ENCODE measurements around the gene NRG3. TPM values are rescaled to one million over a fixed set of nuclear protein-coding genes. Genes with fewer than 3 reads are reported as not detected.

The NRG3 gene
- total RNA-seq, 1 donor from 2014 or later: 10.7 TPM

DNA sequence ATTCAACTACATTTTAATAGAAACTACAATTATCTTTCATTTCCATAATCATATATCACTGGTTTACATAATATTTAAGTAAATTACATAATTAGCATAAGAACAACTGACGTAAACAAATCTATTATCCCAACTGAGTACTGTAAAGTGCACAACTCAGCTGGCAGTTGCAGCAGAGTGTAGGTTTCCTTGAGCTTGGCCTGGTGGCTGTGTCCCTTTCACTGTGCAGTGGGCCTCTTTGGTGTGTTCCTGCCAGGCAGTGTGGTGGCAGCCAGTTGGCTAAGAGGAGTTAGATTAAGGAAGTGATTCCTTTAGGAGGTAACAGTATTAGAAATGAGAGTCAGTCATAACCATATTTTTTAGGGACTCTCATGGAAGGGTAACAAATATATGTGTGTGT lies 7.0 kb downstream of the NRG3 start:
- no peak for DNase-seq (ENCODE audit: low read depth in 2 of 2)

DNA sequence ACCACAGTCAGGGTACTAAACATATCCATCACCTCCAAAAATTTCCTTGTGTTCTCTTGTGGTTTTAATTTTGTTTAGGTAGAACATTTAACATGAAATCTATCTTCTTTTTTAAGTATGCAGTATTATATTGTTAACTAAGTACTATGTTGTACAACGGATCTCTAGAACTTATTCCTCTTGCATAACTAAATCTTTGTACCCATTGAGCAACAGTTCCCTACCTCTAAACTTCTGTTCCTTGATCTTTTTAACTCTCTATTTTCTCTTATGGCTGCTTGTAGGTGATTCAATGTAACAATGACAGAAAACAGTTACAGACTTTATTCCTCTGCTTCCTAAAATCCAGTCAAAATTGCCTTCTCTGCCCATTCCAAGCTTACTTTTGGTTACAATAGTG lies 9.9 kb downstream of the NRG3 start:
- no peak for DNase-seq (ENCODE audit: low read depth in 2 of 2)

GRCh38 chr10:81885491-81885890 lies 10.5 kb downstream of the NRG3 start:
- DNase-seq (ENCODE audit: low read depth in 2 of 2): no peak

- DNase-seq (ENCODE audit: low read depth in 2 of 2): no peak
These were observed 11.9 kb downstream of the NRG3 start for GRCh38 chr10:81886939-81887338.

DNA sequence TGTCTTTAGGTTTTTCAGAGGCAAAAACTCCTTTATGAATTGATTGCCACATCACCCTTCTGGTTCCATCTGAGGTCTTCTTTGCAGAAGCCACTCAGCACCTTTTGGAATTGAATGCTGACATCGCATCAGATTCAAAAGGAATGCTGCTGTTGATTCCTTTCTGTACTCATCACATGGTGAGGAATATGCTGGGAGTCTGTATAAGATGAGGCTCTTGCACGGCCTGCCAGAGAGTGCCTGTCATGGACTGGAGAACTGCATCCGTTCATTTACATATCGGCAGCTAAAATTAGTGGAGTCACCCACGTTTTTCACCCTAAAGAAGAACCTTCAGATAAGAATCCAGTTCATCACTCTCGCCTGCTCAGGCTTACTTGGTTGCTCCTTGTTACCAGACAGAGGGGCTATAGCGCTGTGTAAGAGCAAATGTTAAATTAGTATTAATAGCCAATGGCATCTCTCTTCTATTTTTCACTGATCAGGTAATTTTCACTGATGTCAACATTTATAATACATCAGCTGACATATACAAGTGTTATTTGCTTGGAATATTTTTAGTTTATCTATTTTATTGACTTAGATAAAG lies 14.3 kb downstream of the NRG3 start:
- no peak for DNase-seq (ENCODE audit: low read depth in 2 of 2)

- DNase-seq (ENCODE audit: low read depth in 2 of 2): no peak
These were observed 19.6 kb downstream of the NRG3 start for GRCh38 chr10:81894616-81895015.

DNA sequence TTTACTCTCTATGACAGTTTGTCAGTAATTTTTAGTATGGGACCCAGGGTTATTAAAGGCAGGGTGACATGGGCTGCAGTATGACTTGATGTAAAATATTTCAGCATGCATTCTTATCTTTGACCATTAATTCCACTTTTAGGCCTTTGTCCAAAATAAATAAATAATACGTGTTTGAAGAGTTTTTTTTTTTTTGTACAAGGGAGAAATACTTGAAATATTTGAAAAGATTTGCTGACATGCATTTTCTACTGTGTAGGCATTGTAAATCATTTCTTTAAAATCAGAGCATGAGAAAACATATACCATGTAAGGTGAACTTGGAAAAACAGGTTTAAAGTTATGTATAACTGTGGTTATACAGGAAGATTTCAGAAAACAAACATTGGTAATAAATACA lies 23.5 kb downstream of the NRG3 start:
- peak in 1 of 2 donors; percentile 52 for DNase-seq (ENCODE audit: low read depth in 2 of 2)

DNA sequence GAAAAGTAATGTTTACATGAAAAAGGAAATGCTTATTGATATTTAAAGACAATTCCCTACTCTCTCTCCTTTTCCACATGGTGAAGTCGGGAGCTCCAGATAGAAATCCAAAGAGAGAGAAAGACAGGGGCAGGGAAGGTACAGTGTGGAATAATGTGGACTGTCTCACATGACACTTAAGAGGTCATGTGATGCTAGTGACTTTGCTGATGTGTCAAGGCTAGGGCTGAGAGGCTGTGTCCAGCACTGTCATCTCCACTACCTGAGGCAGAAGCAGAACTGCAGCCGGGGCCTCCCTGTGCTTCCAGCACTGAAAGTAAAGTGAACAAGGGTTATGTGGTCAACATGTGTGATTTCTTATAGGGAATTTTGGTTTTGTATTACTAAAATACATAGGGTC lies 26.0 kb downstream of the NRG3 start:
- DNase-seq (ENCODE audit: low read depth in 2 of 2): no peak

GRCh38 chr10:81903472-81903871 lies 28.5 kb downstream of the NRG3 start:
- no peak for DNase-seq (ENCODE audit: low read depth in 2 of 2)

DNA sequence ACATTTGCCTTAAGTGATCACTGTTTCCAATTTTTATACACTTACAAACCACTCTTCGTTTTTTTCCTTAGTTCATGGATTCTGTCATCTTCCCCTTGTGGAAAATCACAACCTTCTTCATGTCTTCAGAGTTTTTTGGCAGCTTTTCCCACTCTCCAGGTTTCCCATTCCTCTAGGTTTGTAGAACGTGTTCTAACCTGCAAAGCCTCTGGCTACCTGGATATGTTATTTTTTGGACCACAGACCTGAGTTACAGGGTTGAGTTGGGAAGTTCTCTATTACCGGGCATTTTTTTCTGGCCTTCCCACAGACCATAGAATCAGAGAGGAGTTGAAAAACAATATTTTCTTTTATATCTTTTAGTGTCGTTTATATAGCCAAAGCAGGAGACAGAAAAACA lies 30.2 kb downstream of the NRG3 start:
- no peak for DNase-seq (ENCODE audit: low read depth in 2 of 2)

DNA sequence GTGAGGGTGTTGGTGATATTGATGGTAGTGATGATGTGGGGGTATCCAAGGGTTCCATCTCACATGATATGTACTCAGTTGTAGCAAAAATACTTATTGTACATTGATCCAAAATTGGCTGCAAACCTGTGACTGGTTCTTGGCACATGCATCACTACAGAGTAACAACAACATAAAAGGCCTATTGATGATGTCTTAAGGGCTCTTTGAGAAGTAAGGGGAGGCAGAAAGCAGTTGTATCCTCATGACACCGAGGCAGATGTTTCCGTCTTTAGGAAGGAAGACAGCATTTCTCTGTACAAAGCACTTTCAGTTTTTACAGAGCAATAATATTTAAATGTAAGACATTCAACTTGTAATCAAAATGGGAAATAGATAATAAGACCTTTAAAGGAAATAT lies 34.5 kb downstream of the NRG3 start:
- DNase-seq (ENCODE audit: low read depth in 2 of 2): no peak

- no peak for DNase-seq (ENCODE audit: low read depth in 2 of 2)
These were observed 36.3 kb downstream of the NRG3 start for GRCh38 chr10:81911328-81911727.

DNA sequence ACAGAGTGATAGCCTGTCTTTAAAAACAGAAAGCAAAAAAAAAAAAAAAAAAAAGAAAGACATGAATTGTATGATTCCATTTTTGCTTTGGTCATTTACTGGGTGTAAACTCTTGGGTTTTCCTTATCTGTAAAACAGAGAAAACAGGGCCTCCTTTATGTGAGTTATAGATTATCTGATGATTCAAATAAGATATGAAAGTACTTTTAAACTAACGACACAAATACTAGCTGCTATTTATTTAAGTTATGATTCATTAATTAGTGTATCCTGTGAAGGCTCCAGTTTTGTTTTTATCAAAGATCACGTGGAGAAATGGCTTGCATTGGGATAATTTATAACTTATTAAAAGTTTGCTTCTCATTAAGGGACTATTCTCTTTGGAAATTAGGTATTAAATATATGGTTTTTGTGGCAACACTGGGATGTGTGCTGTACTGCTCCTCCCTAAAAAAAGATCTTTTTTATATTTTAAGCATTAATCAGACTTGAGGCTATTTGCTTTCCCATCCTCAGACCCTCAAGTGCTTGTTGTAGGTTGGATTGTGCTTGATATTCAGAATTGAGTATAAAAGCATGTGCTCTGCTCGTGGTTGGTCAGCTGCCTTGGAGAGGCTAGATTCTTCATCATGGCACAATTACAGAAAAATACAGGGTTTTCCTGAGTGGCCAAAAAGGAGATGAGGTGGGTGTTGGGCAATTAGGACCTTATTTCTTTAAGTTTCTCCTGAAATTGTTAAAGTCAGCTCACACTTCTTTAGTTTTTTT lies 39.9 kb downstream of the NRG3 start:
- no peak for DNase-seq (ENCODE audit: low read depth in 2 of 2)

- no peak for DNase-seq (ENCODE audit: low read depth in 2 of 2)
These were observed 40.5 kb downstream of the NRG3 start for GRCh38 chr10:81915504-81915897.

DNA sequence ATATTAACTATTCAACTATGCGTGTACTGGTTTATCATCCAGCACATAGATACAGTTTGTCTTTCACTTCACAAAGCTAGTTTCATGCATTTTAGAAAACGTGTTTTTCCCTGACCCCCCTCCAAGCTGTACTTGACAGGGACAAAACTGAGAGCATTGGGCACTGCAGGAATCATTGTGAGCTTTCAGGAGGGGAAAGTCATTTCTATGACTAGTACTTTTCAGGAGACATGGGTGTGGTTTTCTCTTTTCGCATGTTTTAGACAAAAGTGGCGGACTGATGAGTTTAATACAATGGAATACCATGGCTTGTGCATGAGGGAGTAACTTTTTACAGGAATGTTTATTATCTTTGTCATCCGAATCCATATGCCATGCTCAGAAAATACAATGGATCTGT lies 42.7 kb downstream of the NRG3 start:
- peak in 1 of 2 donors; percentile 17 for DNase-seq (ENCODE audit: low read depth in 2 of 2)

- no peak for DNase-seq (ENCODE audit: low read depth in 2 of 2)
These were observed 43.8 kb downstream of the NRG3 start for GRCh38 chr10:81918766-81919165.

DNA sequence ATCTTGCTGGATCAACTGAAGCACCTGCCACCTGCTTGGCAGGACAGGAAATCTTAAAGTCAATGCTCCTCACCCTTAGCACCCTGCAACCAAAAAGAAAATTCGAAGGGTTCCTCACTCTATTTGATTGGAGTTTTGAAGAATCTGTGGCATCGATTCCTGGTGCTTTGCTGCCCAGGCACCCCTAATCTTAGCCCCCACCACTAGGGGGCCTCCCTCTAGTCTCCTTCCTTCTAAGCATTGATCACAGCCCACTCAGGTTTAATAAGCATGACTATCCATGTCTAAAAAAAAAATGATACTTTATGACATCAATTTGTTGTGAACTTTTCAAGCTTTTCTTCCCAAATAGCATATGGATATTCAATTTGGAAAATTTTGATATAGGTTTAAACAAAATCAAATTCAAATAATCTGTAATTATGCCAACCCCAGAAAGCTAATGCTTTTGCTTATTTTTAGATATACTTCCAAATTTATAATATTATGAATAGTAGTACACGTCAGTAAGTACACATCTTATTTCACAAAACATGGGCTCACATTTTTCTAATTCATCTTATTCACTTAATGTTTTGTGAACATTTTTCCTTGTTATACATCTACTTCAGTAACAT lies 45.3 kb downstream of the NRG3 start:
- peak in 1 of 2 donors; percentile 31 for DNase-seq (ENCODE audit: low read depth in 2 of 2)

GRCh38 chr10:81928119-81928518 lies 53.1 kb downstream of the NRG3 start:
- DNase-seq (ENCODE audit: low read depth in 2 of 2): no peak

GRCh38 chr10:81943583-81943982 lies 68.6 kb downstream of the NRG3 start:
- no peak for DNase-seq (ENCODE audit: low read depth in 2 of 2)

GRCh38 chr10:81944609-81945008 lies 69.6 kb downstream of the NRG3 start:
- DNase-seq (ENCODE audit: low read depth in 2 of 2): no peak

GRCh38 chr10:81949283-81949682 lies 74.3 kb downstream of the NRG3 start:
- DNase-seq (ENCODE audit: low read depth in 2 of 2): no peak

- DNase-seq (ENCODE audit: low read depth in 2 of 2): no peak
These were observed 75.4 kb downstream of the NRG3 start for GRCh38 chr10:81950358-81950757.

- DNase-seq (ENCODE audit: low read depth in 2 of 2): peak in 1 of 2 donors; percentile 37
These were observed 78.4 kb downstream of the NRG3 start for GRCh38 chr10:81953420-81953819.
